ENCODE measurements around the gene SSBP3. TPM values are rescaled to one million over a fixed set of nuclear protein-coding genes. Genes with fewer than 3 reads are reported as not detected.

SSBP3 gene
- total RNA-seq (2021; ENCODE audit: unreplicated experiment) (37.5 TPM), Bru-seq, nascent RNA (percentile 59 among the genes with signal in this experiment), BruChase-seq, experiment 1, labeled RNA remaining after a 6-hour chase (percentile 57 among the genes with signal in this experiment), BruChase-seq, experiment 2, labeled RNA remaining after a 2-hour chase (percentile 61 among the genes with signal in this experiment)
- polyA plus RNA-seq (2012): 19.1 and 23.8 TPM in 2 replicates
- long read RNA-seq, partial matches to known transcripts: 7 of 26 reads
- long read RNA-seq, other reads (novel, unspliced or antisense): 14 of 26 reads

GRCh38 chr1:54406339-54407153 is at the start of gene SSBP3:
Gene SSBP3 (minus strand): TSS chr1:54406394.
- DNase-seq (ENCODE audit: low read depth, low spot score): peak; percentile 75
- POLR2A ChIA-PET: interaction anchor here (0.6 to 1.3 kb wide), 6 partner anchors 10 to 83 kb away, joined by 3 to 9 read pairs (median 6); no protein-coding TSS in a partner anchor
- H3K4me1 ChIP-seq (ENCODE audit: control insufficient read depth in 1 of 2, insufficient read depth in 2 of 2, low read length in 2 of 2): peaks cover 30 to 41% of the 10 kb centered on the region in 2 experiments

DNA sequence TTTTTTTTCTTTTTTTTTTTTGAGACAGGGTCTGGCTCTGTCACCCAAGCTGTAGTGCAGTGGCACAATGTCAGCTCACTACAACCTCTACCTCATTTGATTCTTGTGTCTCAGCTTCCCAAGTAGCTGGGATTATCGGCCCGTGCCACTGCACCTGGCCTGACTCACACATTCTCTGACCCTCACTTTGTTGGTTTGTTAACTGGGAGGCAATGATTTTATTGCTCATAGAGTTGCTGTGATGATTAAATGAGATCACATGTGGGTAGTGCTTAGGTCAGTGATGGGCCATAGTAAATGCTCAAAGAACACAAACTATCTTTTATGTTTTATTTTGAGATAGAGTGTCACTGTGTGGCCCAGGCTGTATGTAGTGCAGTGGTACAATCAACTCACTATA is 47.3 kb upstream of the SSBP3 start:
- H3K27me3 ChIP-seq (ENCODE audit: insufficient read depth, low read length): no peaks in the 10 kb centered on the region
- no peaks in the 10 kb centered on the region for H4K20me1 ChIP-seq (ENCODE audit: insufficient read depth)
- H3K79me2 ChIP-seq (ENCODE audit: insufficient read depth, low read length): no peaks in the 10 kb centered on the region
- peaks cover 5 to 9% of the 10 kb centered on the region in 2 experiments; a peak in 3 of 4 replicates for H3K4me1 ChIP-seq (ENCODE audit: control insufficient read depth in 1 of 2, insufficient read depth in 2 of 2, low read length in 2 of 2)
- ChIA-PET CTCF (no interaction called here), RAD21 (ENCODE audit: low non-redundant PET in 1 of 2, low total read pairs in 2 of 2, uncharacterized antibody in 2 of 2, unreplicated experiment in 2 of 2) (no interaction called here), POLR2A (no interaction called here)
- ATAC-seq (no peak), DNase-seq (ENCODE audit: low read depth, low spot score) (no peak)
- H3K9ac ChIP-seq (ENCODE audit: low read length): no peak overlapping the region
- H3K4me2 ChIP-seq (ENCODE audit: low read length): no peak overlapping the region
- no peak overlapping the region for H2AFZ ChIP-seq (ENCODE audit: low read depth, low read length, poor library complexity, severe bottlenecking)
- intact Hi-C loops (cut with micrococcal nuclease): no loop called here
- H3K36me3 ChIP-seq (ENCODE audit: control insufficient read depth in 1 of 2, insufficient read depth in 2 of 2, low read length in 2 of 2): no peaks in the 10 kb centered on the region
- H3K4me3 ChIP-seq (replicated peaks in 1 of 2; ENCODE audit: low read depth in 1 of 2, low read length in 2 of 2): no peak overlapping the region
- no peak overlapping the region for H3K27ac ChIP-seq (ENCODE audit: low read depth, low read length)
- H3K9me3 ChIP-seq (ENCODE audit: control insufficient read depth in 1 of 2, insufficient read depth in 1 of 2, low read depth in 1 of 2, low read length in 2 of 2): no peaks in the 10 kb centered on the region; a peak in 1 of 4 replicates
- no TSS peak for BruUV-seq (replicated peaks)
- no peaks in the 10 kb centered on the region for H3K9me2 ChIP-seq (ENCODE audit: insufficient read depth)
- no peak for TF ChIP-seq CTCF (IDR thresholded peaks at IDR 0.05 in 2 of 3, conservative IDR thresholded peaks at IDR 0.05 in 1 of 3; ENCODE audit: borderline replicate concordance in 1 of 3, insufficient read depth in 1 of 3, low read depth in 2 of 3, low read length in 2 of 3)
- no peak for TF ChIP-seq YY1 (IDR thresholded peaks at IDR 0.05; ENCODE audit: extremely low read depth, insufficient replicate concordance, low read depth, low read length)
- TF ChIP-seq MAX (IDR thresholded peaks at IDR 0.05): no peak
- no peak for TF ChIP-seq EGR1 (IDR thresholded peaks at IDR 0.05; ENCODE audit: low read depth)
- no peak for TF ChIP-seq ZFX (IDR thresholded peaks at IDR 0.05)
- no peak for TF ChIP-seq SIN3A (IDR thresholded peaks at IDR 0.05; ENCODE audit: low read depth)
- TF ChIP-seq TCF7L2 (IDR thresholded peaks at IDR 0.05; ENCODE audit: borderline replicate concordance, extremely low read depth, insufficient read depth, insufficient read length): no peak
- TF ChIP-seq POLR2A (IDR thresholded peaks at IDR 0.05; ENCODE audit: borderline replicate concordance, extremely low read depth, insufficient read depth, insufficient read length): no peak
- TF ChIP-seq ELF1 (IDR thresholded peaks at IDR 0.05; ENCODE audit: borderline replicate concordance, low read depth): no peak
- TF ChIP-seq SRF (IDR thresholded peaks at IDR 0.05; ENCODE audit: low read depth): no peak
- no peak for TF ChIP-seq POLR2AphosphoS5 (IDR thresholded peaks at IDR 0.05; ENCODE audit: low read depth, low read length)
- TF ChIP-seq EZH2 (IDR thresholded peaks at IDR 0.05): no peak
- TF ChIP-seq, protein P1, sequence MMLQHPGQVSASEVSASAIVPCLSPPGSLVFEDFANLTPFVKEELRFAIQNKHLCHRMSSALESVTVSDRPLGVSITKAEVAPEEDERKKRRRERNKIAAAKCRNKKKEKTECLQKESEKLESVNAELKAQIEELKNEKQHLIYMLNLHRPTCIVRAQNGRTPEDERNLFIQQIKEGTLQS (IDR thresholded peaks at IDR 0.05): no peak

More at GRCh38 chr1:54406339-54407153, at the start of gene SSBP3:
- peak within 1 kb of the TSS; percentile 99 for H3K4me2 ChIP-seq (ENCODE audit: low read length)
- peak within 1 kb of the TSS; percentile 63 to 70 for H3K4me3 ChIP-seq (replicated peaks in 1 of 2; ENCODE audit: low read depth in 1 of 2, low read length in 2 of 2)
- no peaks in the 10 kb centered on the region for H3K27me3 ChIP-seq (ENCODE audit: insufficient read depth, low read length)
- no peaks in the 10 kb centered on the region for H3K9me3 ChIP-seq (ENCODE audit: control insufficient read depth in 1 of 2, insufficient read depth in 1 of 2, low read depth in 1 of 2, low read length in 2 of 2)
- no peaks in the 10 kb centered on the region for H4K20me1 ChIP-seq (ENCODE audit: insufficient read depth)
- CTCF ChIA-PET: interaction anchor here (0.6 to 1.3 kb wide), 8 partner anchors 8 to 493 kb away, joined by 3 to 18 read pairs (median 4); no protein-coding TSS in a partner anchor
- TF ChIP-seq YY1 (IDR thresholded peaks at IDR 0.05; ENCODE audit: extremely low read depth, insufficient replicate concordance, low read depth, low read length) (no peak), EZH2phosphoT487 (IDR thresholded peaks at IDR 0.05; ENCODE audit: borderline replicate concordance) (no peak), POLR2A (IDR thresholded peaks at IDR 0.05; ENCODE audit: borderline replicate concordance, extremely low read depth, insufficient read depth, insufficient read length) (peak; percentile 31), POLR2AphosphoS5 (IDR thresholded peaks at IDR 0.05; ENCODE audit: low read depth, low read length) (peak; percentile 67), SP1 (IDR thresholded peaks at IDR 0.05; ENCODE audit: low read depth) (peak; percentile 68), SIN3A (IDR thresholded peaks at IDR 0.05; ENCODE audit: low read depth) (0 out of 2 replicates have a peak, but pooled peaks have one; percentile 9)
- peak within 1 kb of the TSS; percentile 57 for H3K9ac ChIP-seq (ENCODE audit: low read length)
- H3K9me2 ChIP-seq (ENCODE audit: insufficient read depth): no peaks in the 10 kb centered on the region
- no peaks in the 10 kb centered on the region for H3K79me2 ChIP-seq (ENCODE audit: insufficient read depth, low read length)
- H3K36me3 ChIP-seq (ENCODE audit: control insufficient read depth in 1 of 2, insufficient read depth in 2 of 2, low read length in 2 of 2): peaks cover 5 to 6% of the 10 kb centered on the region in 2 experiments; a peak in 3 of 4 replicates
- peak; percentile 92 for ATAC-seq
- BruUV-seq (replicated peaks): no TSS peak
- RAD21 ChIA-PET (ENCODE audit: low non-redundant PET in 1 of 2, low total read pairs in 2 of 2, uncharacterized antibody in 2 of 2, unreplicated experiment in 2 of 2): interaction anchor here (0.6 to 2.3 kb wide), 4 partner anchors 10 to 83 kb away, joined by 3 to 9 read pairs (median 4); no protein-coding TSS in a partner anchor
- H2AFZ ChIP-seq (ENCODE audit: low read depth, low read length, poor library complexity, severe bottlenecking): peak within 1 kb of the TSS; percentile 91
- intact Hi-C loops (cut with micrococcal nuclease): loop anchor here (1.0 to 10.0 kb wide), 5 partner anchors 82 to 544 kb away; partner anchors contain the start of genes CYB5RL and MRPL37
- H3K27ac ChIP-seq (ENCODE audit: low read depth, low read length): peak within 1 kb of the TSS; percentile 87
